Mesenchymal stem cell (in vitro differentiated cells and primary cell): ENCODE data around the gene IFT57.

Experiments used
- DNase-seq: peaks from one replicate; pipeline ENCODE4 v3.0.0-alpha.2; 2013
- H2AFZ ChIP-seq: one replicate; pipeline ENCODE4 v1.6.1; 2013; ENCODE audit warnings: low read depth, mild to moderate bottlenecking, control low read depth, inconsistent platforms, low read length, moderate library complexity
- H2AK5ac ChIP-seq: 2 replicates; pipeline ENCODE4 v1.6.1; 2013; ENCODE audit warnings: low read length, moderate library complexity, mild to moderate bottlenecking, inconsistent platforms; ENCODE audit not compliant: severe bottlenecking
- H2BK120ac ChIP-seq: one replicate; pipeline ENCODE4 v1.6.1; 2013; ENCODE audit warnings: low read depth, mild to moderate bottlenecking, inconsistent platforms, low read length, moderate library complexity
- H2BK12ac ChIP-seq, 2 experiments: one replicate each; pipeline ENCODE4 v1.6.1; 2013; ENCODE audit warnings: inconsistent platforms in 2 of 2, low read length in 2 of 2, mild to moderate bottlenecking in 2 of 2, moderate library complexity in 2 of 2, control low read depth in 1 of 2
- H2BK15ac ChIP-seq: one replicate; pipeline ENCODE4 v1.6.1; 2013; ENCODE audit warnings: mild to moderate bottlenecking, low read depth, inconsistent platforms; ENCODE audit not compliant: poor library complexity, severe bottlenecking
- H2BK5ac ChIP-seq: 2 replicates; pipeline ENCODE4 v1.6.1; 2013; ENCODE audit warnings: low read depth, mild to moderate bottlenecking, low read length, control low read depth, inconsistent platforms; ENCODE audit not compliant: poor library complexity, severe bottlenecking
- H3K14ac ChIP-seq, 2 experiments: one replicate each; pipeline ENCODE4 v1.6.1; 2013; ENCODE audit warnings: inconsistent platforms in 2 of 2, low read length in 2 of 2, control low read depth in 1 of 2, mild to moderate bottlenecking in 1 of 2, moderate library complexity in 1 of 2
- H3K18ac ChIP-seq, 2 experiments: one replicate each; pipeline ENCODE4 v1.6.1; 2013; ENCODE audit warnings: inconsistent platforms in 2 of 2, low read length in 2 of 2, control low read depth in 1 of 2, low read depth in 1 of 2, mild to moderate bottlenecking in 1 of 2
- H3K23ac ChIP-seq, 2 experiments: one replicate each; pipeline ENCODE4 v1.6.1; 2013; ENCODE audit warnings: inconsistent platforms in 2 of 2, low read length in 2 of 2, mild to moderate bottlenecking in 2 of 2, moderate library complexity in 2 of 2, control low read depth in 1 of 2
- H3K27ac ChIP-seq: 2 replicates; pipeline ENCODE4 v1.5.1; 2013; ENCODE audit warnings: mild to moderate bottlenecking, moderate library complexity, low read length, control low read depth, inconsistent platforms; ENCODE audit not compliant: poor library complexity, severe bottlenecking
- H3K27me3 ChIP-seq, 2 experiments: 2 replicates each; pipeline versions ENCODE4 v1.6.1 to v1.7.0; 2013; ENCODE audit warnings: low read length in 2 of 2, mild to moderate bottlenecking in 2 of 2, moderate library complexity in 2 of 2, control low read depth in 1 of 2, inconsistent platforms in 1 of 2; ENCODE audit not compliant: control insufficient read depth in 1 of 2, insufficient read depth in 1 of 2
- H3K36me3 ChIP-seq, 2 experiments: 2 replicates each; pipeline versions ENCODE4 v1.6.1 to v1.7.0; 2013; ENCODE audit warnings: low read length in 2 of 2, control low read depth in 1 of 2, inconsistent platforms in 1 of 2, low read depth in 1 of 2, mild to moderate bottlenecking in 1 of 2; ENCODE audit not compliant: insufficient read depth in 2 of 2, control insufficient read depth in 1 of 2
- H3K4ac ChIP-seq, 2 experiments: one replicate each; pipeline ENCODE4 v1.6.1; 2013; ENCODE audit warnings: inconsistent platforms in 2 of 2, low read length in 2 of 2, mild to moderate bottlenecking in 2 of 2, moderate library complexity in 2 of 2, control low read depth in 1 of 2, low read depth in 1 of 2
- H3K4me1 ChIP-seq: 2 replicates; pipeline ENCODE4 v1.6.1; 2013; ENCODE audit warnings: low read depth, low read length, control low read depth; ENCODE audit not compliant: control insufficient read depth, insufficient read depth
- H3K4me2 ChIP-seq: 2 replicates; pipeline ENCODE4 v1.6.1; 2013; ENCODE audit warnings: low read length, mild to moderate bottlenecking, inconsistent platforms; ENCODE audit not compliant: poor library complexity, severe bottlenecking
- H3K4me3 ChIP-seq, 2 experiments: 2 replicates each; pipeline versions ENCODE4 v1.5.1 to v1.7.0; 2013; ENCODE audit warnings: low read length in 2 of 2, mild to moderate bottlenecking in 2 of 2, control low read depth in 1 of 2, low read depth in 1 of 2; ENCODE audit not compliant: insufficient read depth in 1 of 2
- H3K79me1 ChIP-seq: replicated peaks from 2 replicates; pipeline ENCODE4 v1.6.1; 2013; ENCODE audit warnings: mild to moderate bottlenecking, control low read depth, low read length, inconsistent platforms; ENCODE audit not compliant: poor library complexity, severe bottlenecking
- H3K9ac ChIP-seq: 2 replicates; pipeline ENCODE4 v1.7.0; 2013; ENCODE audit warnings: mild to moderate bottlenecking, low read length, moderate library complexity
- H3K9me3 ChIP-seq: 2 replicates; pipeline ENCODE4 v1.7.0; 2013; ENCODE audit warnings: mild to moderate bottlenecking, low read length; ENCODE audit not compliant: control insufficient read depth
- H4K8ac ChIP-seq: one replicate; pipeline ENCODE4 v1.6.1; 2013; ENCODE audit warnings: inconsistent platforms, mild to moderate bottlenecking, low read length, moderate library complexity
- H4K91ac ChIP-seq: one replicate; pipeline ENCODE4 v1.6.1; 2013; ENCODE audit warnings: mild to moderate bottlenecking, low read length, inconsistent platforms
- WGBS: methylation state at CpG from one replicate; pipeline ENCODE4 v1.1.7; 2013; ENCODE audit warnings: mixed read lengths; 5-methylcytosine and 5-hydroxymethylcytosine counted together

The IFT57 gene

DNA sequence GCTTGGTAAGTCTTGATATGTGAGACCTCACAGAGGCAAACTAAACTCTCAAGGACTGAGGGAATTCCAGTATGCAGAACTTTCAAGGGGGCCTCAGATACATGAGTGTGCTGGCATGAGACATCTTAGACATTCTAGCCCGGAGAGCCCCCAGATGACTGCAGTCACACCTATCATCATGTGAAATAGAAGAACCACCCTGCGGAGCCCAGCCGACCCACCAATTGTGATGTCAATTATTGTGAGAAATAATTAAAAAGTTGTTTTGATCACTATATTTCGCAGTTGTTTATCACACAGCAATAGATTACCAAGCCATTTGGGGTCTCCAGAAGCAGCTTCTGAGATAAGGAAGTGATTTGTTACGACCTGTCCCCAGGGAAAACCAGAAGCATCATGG is 76.1 kb downstream of the IFT57 start:
- no peak overlapping the region for H2BK15ac ChIP-seq
- DNase-seq, result no peak
- no peak overlapping the region for H3K4ac ChIP-seq
- 94% methylated on average over 1 of the region's 5 CpGs for WGBS
- no peak overlapping the region for H3K23ac ChIP-seq
- H3K79me1 ChIP-seq, result no peaks in the 10 kb centered on the region
- no peak overlapping the region for H3K4me3 ChIP-seq
- H3K27ac ChIP-seq, result no peak overlapping the region
- no peaks in the 10 kb centered on the region for H3K4me1 ChIP-seq
- no peak overlapping the region for H3K9ac ChIP-seq
- no peak overlapping the region for H2AK5ac ChIP-seq
- H3K14ac ChIP-seq, result no peak overlapping the region
- H3K4me2 ChIP-seq, result no peak overlapping the region
- H3K27me3 ChIP-seq, result no peaks in the 10 kb centered on the region
- no peak overlapping the region for H2BK12ac ChIP-seq
- H3K18ac ChIP-seq, result no peak overlapping the region
- H2BK120ac ChIP-seq, result no peak overlapping the region
- no peak overlapping the region for H4K91ac ChIP-seq
- no peak overlapping the region for H4K8ac ChIP-seq
- H3K36me3 ChIP-seq, result no peaks in the 10 kb centered on the region
- H3K9me3 ChIP-seq, result peaks cover 11% of the 10 kb centered on the region
- H2BK5ac ChIP-seq, result no peak overlapping the region
- no peak overlapping the region for H2AFZ ChIP-seq

GRCh38 chr3:108145578-108145977 is 76.6 kb downstream of the IFT57 start:
- H3K4me2 ChIP-seq, result no peak overlapping the region
- no peak overlapping the region for H2BK5ac ChIP-seq
- no peaks in the 10 kb centered on the region for H3K36me3 ChIP-seq
- WGBS, result no CpG with 5 or more reads among the region's 1 CpG
- H2BK12ac ChIP-seq, result no peak overlapping the region
- H3K9ac ChIP-seq, result no peak overlapping the region
- H4K8ac ChIP-seq, result no peak overlapping the region
- H3K18ac ChIP-seq, result no peak overlapping the region
- H2BK15ac ChIP-seq, result no peak overlapping the region
- H2AK5ac ChIP-seq, result no peak overlapping the region
- H2BK120ac ChIP-seq, result no peak overlapping the region
- H3K9me3 ChIP-seq, result peaks cover 11% of the 10 kb centered on the region
- H3K14ac ChIP-seq, result no peak overlapping the region
- H2AFZ ChIP-seq, result no peak overlapping the region
- DNase-seq, result no peak
- no peaks in the 10 kb centered on the region for H3K27me3 ChIP-seq
- no peaks in the 10 kb centered on the region for H3K4me1 ChIP-seq
- H3K27ac ChIP-seq, result no peak overlapping the region
- no peak overlapping the region for H4K91ac ChIP-seq
- H3K4ac ChIP-seq, result no peak overlapping the region
- no peaks in the 10 kb centered on the region for H3K79me1 ChIP-seq
- no peak overlapping the region for H3K23ac ChIP-seq
- H3K4me3 ChIP-seq, result no peak overlapping the region

DNA sequence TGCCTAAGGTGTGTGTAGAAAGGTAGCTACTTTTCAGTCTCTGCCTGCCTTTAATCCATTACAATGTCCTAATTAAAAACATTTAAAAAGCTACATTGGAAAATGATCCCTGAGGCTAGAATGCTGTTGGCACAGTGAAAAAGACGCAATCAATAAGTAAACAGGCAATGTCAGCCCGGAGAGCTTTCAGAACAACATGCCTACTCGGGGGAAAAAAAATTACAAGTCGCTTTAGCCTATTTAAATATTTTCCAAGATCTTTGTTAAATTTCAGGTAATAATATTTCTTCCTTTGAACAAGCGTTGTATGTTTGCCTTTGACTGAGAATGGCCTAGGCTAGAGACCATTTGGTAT is 84.8 kb downstream of the IFT57 start:
- no peak overlapping the region for H3K18ac ChIP-seq
- no peak overlapping the region for H2BK120ac ChIP-seq
- no peak overlapping the region for H2AK5ac ChIP-seq
- no peak overlapping the region for H3K4me2 ChIP-seq
- no peak overlapping the region for H2BK12ac ChIP-seq
- H3K79me1 ChIP-seq, result no peaks in the 10 kb centered on the region
- no peak overlapping the region for H3K4ac ChIP-seq
- no peak overlapping the region for H3K9ac ChIP-seq
- no peak overlapping the region for H3K4me3 ChIP-seq
- no peak overlapping the region for H4K91ac ChIP-seq
- no peaks in the 10 kb centered on the region for H3K36me3 ChIP-seq
- no peak overlapping the region for H2BK15ac ChIP-seq
- no peaks in the 10 kb centered on the region for H3K27me3 ChIP-seq
- H3K23ac ChIP-seq, result no peak overlapping the region
- no peaks in the 10 kb centered on the region for H3K4me1 ChIP-seq
- no peak overlapping the region for H2BK5ac ChIP-seq
- no peak overlapping the region for H4K8ac ChIP-seq
- no peak overlapping the region for H3K14ac ChIP-seq
- no peaks in the 10 kb centered on the region for H3K9me3 ChIP-seq
- no peak for DNase-seq
- 96% methylated on average over 2 of the region's 5 CpGs for WGBS
- H3K27ac ChIP-seq, result no peak overlapping the region
- H2AFZ ChIP-seq, result no peak overlapping the region

GRCh38 chr3:108136561-108137459 is 85.4 kb downstream of the IFT57 start:
- DNase-seq, result no peak
- 96% methylated on average over 8 of the region's 13 CpGs for WGBS
- no peak overlapping the region for H3K4ac ChIP-seq

More at GRCh38 chr3:108136561-108137459, 85.4 kb downstream of the IFT57 start:
- Histone ChIP-seq H2AK5ac (no peak overlapping the region), H2BK120ac (no peak overlapping the region), H2BK5ac (no peak overlapping the region), H3K14ac (no peak overlapping the region), H4K8ac (no peak overlapping the region), H3K9me3 (no peaks in the 10 kb centered on the region), H3K4me3 (no peak overlapping the region), H2BK12ac (no peak overlapping the region), H2AFZ (no peak overlapping the region), H3K18ac (no peak overlapping the region), H3K4me2 (no peak overlapping the region), H3K4me1 (peaks cover 3% of the 10 kb centered on the region), H3K27ac (no peak overlapping the region), H3K9ac (no peak overlapping the region), H2BK15ac (no peak overlapping the region), H3K36me3 (no peaks in the 10 kb centered on the region), H3K27me3 (no peaks in the 10 kb centered on the region), H4K91ac (no peak overlapping the region), H3K79me1 (no peaks in the 10 kb centered on the region), H3K23ac (no peak overlapping the region)
